LNCAP (cell line): ENCODE data around the gene TSPY9.
"Not testable (repeated sequence)": the region's sequence is repeated elsewhere in the genome, so short reads cannot be mapped to it uniquely, and the experiment has no call there.

ENCODE experiments used
- TF ChIP-seq, protein P1 (sequence below): fragments of 450-650 bp; IDR thresholded peaks from 2 replicates; pipeline ENCODE4 v1.5.1; 2017; ENCODE audit warnings: mild to moderate bottlenecking

The TSPY9 gene, protein sequence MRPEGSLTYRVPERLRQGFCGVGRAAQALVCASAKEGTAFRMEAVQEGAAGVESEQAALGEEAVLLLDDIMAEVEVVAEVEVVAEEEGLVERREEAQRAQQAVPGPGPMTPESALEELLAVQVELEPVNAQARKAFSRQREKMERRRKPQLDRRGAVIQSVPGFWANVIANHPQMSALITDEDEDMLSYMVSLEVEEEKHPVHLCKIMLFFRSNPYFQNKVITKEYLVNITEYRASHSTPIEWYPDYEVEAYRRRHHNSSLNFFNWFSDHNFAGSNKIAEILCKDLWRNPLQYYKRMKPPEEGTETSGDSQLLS

DNA sequence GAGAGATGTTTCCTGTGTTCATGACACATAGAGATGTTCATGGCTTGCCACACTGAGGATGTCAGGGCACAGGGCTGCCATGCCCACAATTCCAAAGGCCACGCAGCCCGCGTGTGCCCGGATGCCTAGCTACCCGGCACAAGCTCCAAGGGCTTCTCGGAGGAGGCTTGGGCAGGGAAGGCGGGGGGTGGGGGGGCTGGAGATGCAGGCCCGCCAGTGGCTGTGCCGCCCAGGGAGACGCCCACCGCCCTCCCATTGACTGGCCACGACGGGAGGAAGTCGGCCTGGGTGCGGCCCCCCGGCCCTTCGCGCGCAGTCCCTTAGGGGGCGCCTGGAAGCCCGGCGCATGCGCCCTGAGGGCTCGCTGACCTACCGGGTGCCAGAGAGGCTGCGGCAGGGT lies at the start of gene TSPY9:
TSS of gene TSPY9 (plus strand) at position 301 of the 400 bp plus-strand sequence. CDS start at position 347, 46 bp downstream.
- TF ChIP-seq, protein P1, sequence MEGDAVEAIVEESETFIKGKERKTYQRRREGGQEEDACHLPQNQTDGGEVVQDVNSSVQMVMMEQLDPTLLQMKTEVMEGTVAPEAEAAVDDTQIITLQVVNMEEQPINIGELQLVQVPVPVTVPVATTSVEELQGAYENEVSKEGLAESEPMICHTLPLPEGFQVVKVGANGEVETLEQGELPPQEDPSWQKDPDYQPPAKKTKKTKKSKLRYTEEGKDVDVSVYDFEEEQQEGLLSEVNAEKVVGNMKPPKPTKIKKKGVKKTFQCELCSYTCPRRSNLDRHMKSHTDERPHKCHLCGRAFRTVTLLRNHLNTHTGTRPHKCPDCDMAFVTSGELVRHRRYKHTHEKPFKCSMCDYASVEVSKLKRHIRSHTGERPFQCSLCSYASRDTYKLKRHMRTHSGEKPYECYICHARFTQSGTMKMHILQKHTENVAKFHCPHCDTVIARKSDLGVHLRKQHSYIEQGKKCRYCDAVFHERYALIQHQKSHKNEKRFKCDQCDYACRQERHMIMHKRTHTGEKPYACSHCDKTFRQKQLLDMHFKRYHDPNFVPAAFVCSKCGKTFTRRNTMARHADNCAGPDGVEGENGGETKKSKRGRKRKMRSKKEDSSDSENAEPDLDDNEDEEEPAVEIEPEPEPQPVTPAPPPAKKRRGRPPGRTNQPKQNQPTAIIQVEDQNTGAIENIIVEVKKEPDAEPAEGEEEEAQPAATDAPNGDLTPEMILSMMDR: not testable (repeated sequence)

DNA sequence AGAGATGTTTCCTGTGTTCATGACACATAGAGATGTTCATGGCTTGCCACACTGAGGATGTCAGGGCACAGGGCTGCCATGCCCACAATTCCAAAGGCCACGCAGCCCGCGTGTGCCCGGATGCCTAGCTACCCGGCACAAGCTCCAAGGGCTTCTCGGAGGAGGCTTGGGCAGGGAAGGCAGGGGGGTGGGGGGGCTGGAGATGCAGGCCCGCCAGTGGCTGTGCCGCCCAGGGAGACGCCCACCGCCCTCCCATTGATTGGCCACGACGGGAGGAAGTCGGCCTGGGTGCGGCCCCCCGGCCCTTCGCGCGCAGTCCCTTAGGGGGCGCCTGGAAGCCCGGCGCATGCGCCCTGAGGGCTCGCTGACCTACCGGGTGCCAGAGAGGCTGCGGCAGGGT lies 20.4 kb upstream of the TSPY9 start, which contains the start of gene TSPY1:
TSS of gene TSPY1 (plus strand) at position 301 of the 400 bp plus-strand sequence. CDS start at position 347, 46 bp downstream.
- TF ChIP-seq, protein P1: not testable (repeated sequence)

DNA sequence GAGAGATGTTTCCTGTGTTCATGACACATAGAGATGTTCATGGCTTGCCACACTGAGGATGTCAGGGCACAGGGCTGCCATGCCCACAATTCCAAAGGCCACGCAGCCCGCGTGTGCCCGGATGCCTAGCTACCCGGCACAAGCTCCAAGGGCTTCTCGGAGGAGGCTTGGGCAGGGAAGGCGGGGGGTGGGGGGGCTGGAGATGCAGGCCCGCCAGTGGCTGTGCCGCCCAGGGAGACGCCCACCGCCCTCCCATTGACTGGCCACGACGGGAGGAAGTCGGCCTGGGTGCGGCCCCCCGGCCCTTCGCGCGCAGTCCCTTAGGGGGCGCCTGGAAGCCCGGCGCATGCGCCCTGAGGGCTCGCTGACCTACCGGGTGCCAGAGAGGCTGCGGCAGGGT lies 40.5 kb downstream of the TSPY9 start, which contains the start of gene TSPY10:
TSS of gene TSPY10 (plus strand) at position 301 of the 400 bp plus-strand sequence. CDS start at position 347, 46 bp downstream.
- TF ChIP-seq, protein P1: not testable (repeated sequence)
